Lung (tissue), 12 donors: ENCODE measurements around the gene IRF7. TPM values are rescaled to one million over a fixed set of nuclear protein-coding genes. Genes with fewer than 3 reads are reported as not detected.

ENCODE experiments used
- ATAC-seq: fragments of 200-7000 bp; cut with Tn5 transposase; one replicate; pipeline ENCODE4 v1.9.1; 2020; ENCODE audit warnings: moderate number of reproducible peaks; ENCODE audit not compliant: insufficient read depth, low FRiP score
- DNase-seq, 3 donors: peaks; one replicate each; pipeline ENCODE4 v3.0.0-alpha.2; 2013 to 2017
- H3K27ac ChIP-seq, 2 donors: one replicate each; pipeline ENCODE4 v1.5.1; 2013; ENCODE audit warnings: mild to moderate bottlenecking in 2 of 2, moderate library complexity in 2 of 2, control low read depth in 1 of 2, inconsistent platforms in 1 of 2, low read depth in 1 of 2, low read length in 1 of 2
- H3K27me3 ChIP-seq, 3 donors: one replicate each; pipeline ENCODE4 v1.5.1; 2013; ENCODE audit warnings: low read length in 2 of 3; ENCODE audit not compliant: control insufficient read depth in 3 of 3, insufficient read depth in 3 of 3
- H3K36me3 ChIP-seq, 4 donors: one replicate each; pipeline ENCODE4 v1.5.1; 2013; ENCODE audit warnings: low read length in 4 of 4, mild to moderate bottlenecking in 1 of 4, moderate library complexity in 1 of 4; ENCODE audit not compliant: control insufficient read depth in 4 of 4, insufficient read depth in 4 of 4
- H3K4me1 ChIP-seq, 5 donors: one replicate each; pipeline ENCODE4 v1.5.1; 2013; ENCODE audit warnings: low read length in 5 of 5, mild to moderate bottlenecking in 2 of 5, moderate library complexity in 1 of 5; ENCODE audit not compliant: control insufficient read depth in 5 of 5, insufficient read depth in 5 of 5
- H3K4me3 ChIP-seq: one replicate; pipeline ENCODE4 v1.5.1; 2013; ENCODE audit warnings: mild to moderate bottlenecking, control low read depth, moderate library complexity
- H3K9ac ChIP-seq, 2 donors: one replicate each; pipeline ENCODE4 v1.5.1; 2013; ENCODE audit warnings: low read length in 2 of 2, control low read depth in 1 of 2; ENCODE audit not compliant: insufficient read depth in 1 of 2
- H3K9me3 ChIP-seq, 4 donors: one replicate each; pipeline ENCODE4 v1.5.1; 2013; ENCODE audit warnings: low read length in 3 of 4, mild to moderate bottlenecking in 1 of 4, moderate library complexity in 1 of 4; ENCODE audit not compliant: control insufficient read depth in 4 of 4, insufficient read depth in 3 of 4
- CTCF ChIP-seq: IDR thresholded peaks from 2 replicates; pipeline ENCODE4 v1.5.1; 2012; ENCODE audit warnings: mild to moderate bottlenecking; ENCODE audit errors: control extremely low read depth, extremely low read depth
- WGBS, 2 donors: extraction: QIAGEN DNeasy Blood & Tissue Kit; methylation state at CpG; one replicate each; pipeline ENCODE4 v1.1.7; 2013; 5-methylcytosine and 5-hydroxymethylcytosine counted together
- polyA plus RNA-seq, 2 donors: library from polyadenylated mRNA; stranded (reverse); fragments of 200-250 nt; gene quantifications; one replicate each; pipeline ENCODE4 v1.2.1, GENCODE V29; 2013
- total RNA-seq, 2 donors: library from RNA; depleted of rRNA in 1 of 2; stranded (reverse); fragments of >200 nt in 1 of 2; gene quantifications; one replicate each; pipeline ENCODE4 v1.2.1, GENCODE V29; 2014 to 2021
- donor health status: control.
- donor health status: control.
- donor health status: Bipolar disorder and iron deficiency.
- donor health status: healthy.
- donor health status: DM: yes; HTN: yes; CAD: no.

IRF7 gene
- total and polyA plus RNA-seq, 4 donors = 24.7 to 68.3 (median 52.8) TPM

- Histone ChIP-seq H3K9ac (no peak overlapping the region), H3K4me1 (peaks cover 0 to 9% (median 5%) of the 10 kb centered on the region in 5 donors), H3K36me3 (peaks cover 0 to 8% (median 0%) of the 10 kb centered on the region in 4 donors), H3K4me3 (no peak overlapping the region), H3K9me3 (no peaks in the 10 kb centered on the region), H3K27me3 (no peaks in the 10 kb centered on the region), H3K27ac (no peak overlapping the region)
- no peak for ATAC-seq
- 95 to 97% methylated on average over 19 to 22 of the region's 22 CpGs for WGBS, 2 donors
- TF ChIP-seq CTCF = no peak
- no peak for DNase-seq
Observed at GRCh38 chr11:619628-620050, 3.9 kb upstream of the IRF7 start.

GRCh38 chr11:618856-619627, 3.3 kb upstream of the IRF7 start:
- TF ChIP-seq CTCF = no peak
- 92 to 95% methylated on average over 23 to 24 of the region's 24 CpGs for WGBS, 2 donors
- no peaks in the 10 kb centered on the region for H3K9me3 ChIP-seq
- H3K4me3 ChIP-seq = no peak overlapping the region
- H3K9ac ChIP-seq = no peak overlapping the region
- ATAC-seq (no peak), DNase-seq (no peak)
- H3K27ac ChIP-seq = no peak overlapping the region
- peaks cover 0 to 13% (median 9%) of the 10 kb centered on the region in 5 donors for H3K4me1 ChIP-seq
- H3K36me3 ChIP-seq = peaks cover 0 to 14% (median 0%) of the 10 kb centered on the region in 4 donors
- H3K27me3 ChIP-seq = no peaks in the 10 kb centered on the region

- H3K4me1 ChIP-seq = peaks cover 0 to 14% (median 9%) of the 10 kb centered on the region in 5 donors
- WGBS, 2 donors = 92 to 95% methylated on average over 25 of the region's 25 CpGs
- H3K9me3 ChIP-seq = no peaks in the 10 kb centered on the region
- H3K4me3 ChIP-seq = no peak overlapping the region
- no peak for ATAC-seq
- no peak for TF ChIP-seq CTCF
- H3K27me3 ChIP-seq = no peaks in the 10 kb centered on the region
- no peak overlapping the region for H3K9ac ChIP-seq
- no peak for DNase-seq
- H3K36me3 ChIP-seq = peaks cover 0 to 20% (median 0%) of the 10 kb centered on the region in 4 donors
- H3K27ac ChIP-seq = no peak overlapping the region
Observed at GRCh38 chr11:617912-618682, 2.3 kb upstream of the IRF7 start.
